Neural crest cell (in vitro differentiated cells): ENCODE results near the gene RPS4Y1. TPM values are rescaled to one million over a fixed set of nuclear protein-coding genes. Genes with fewer than 3 reads are reported as not detected.
"Not testable (repeated sequence)": the region's sequence is repeated elsewhere in the genome, so short reads cannot be mapped to it uniquely, and the experiment has no call there.

Experiments
- DNase-seq: peaks from one replicate; pipeline ENCODE4 v3.0.0; 2021; ENCODE audit warnings: low read depth, mixed read lengths, low spot score
- H3K27ac Mint-ChIP-seq: one replicate; pipeline ENCODE4 v1.8.0; 2021; ENCODE audit warnings: mild to moderate bottlenecking, mixed read lengths; ENCODE audit not compliant: unreplicated experiment
- H3K27me3 Mint-ChIP-seq: 2 replicates; pipeline ENCODE4 v1.8.0; 2021; ENCODE audit warnings: low read depth, mild to moderate bottlenecking, mixed read lengths
- H3K36me3 Mint-ChIP-seq: 2 replicates; pipeline ENCODE4 v1.8.0; 2021; ENCODE audit warnings: low read depth, mild to moderate bottlenecking, mixed read lengths
- H3K4me1 Mint-ChIP-seq: 2 replicates; pipeline ENCODE4 v1.8.0; 2021; ENCODE audit warnings: mixed read lengths
- H3K4me3 Mint-ChIP-seq: one replicate; pipeline ENCODE4 v1.8.0; 2021; ENCODE audit warnings: mild to moderate bottlenecking, mixed read lengths
- H3K9me3 Mint-ChIP-seq: 2 replicates; pipeline ENCODE4 v1.8.0; 2021; ENCODE audit warnings: mixed read lengths
- CTCF ChIP-seq: fragments of 200-600 bp; sonication (generic); conservative IDR thresholded peaks from 2 replicates; pipeline ENCODE4 v1.5.0; 2021; ENCODE audit warnings: antibody characterized with exemption, mild to moderate bottlenecking
- long read RNA-seq: library from polyadenylated mRNA; unstranded; transcript quantifications from one replicate; pipeline ENCODE4 v2.0.0, GENCODE V29; 2020
- total RNA-seq: library from RNA; stranded (reverse); gene quantifications from 2 replicates; pipeline ENCODE4 v1.2.1, GENCODE V29; 2021

RPS4Y1 gene
- total RNA-seq: not detected in 2 replicates
- long read RNA-seq: 0 reads

- no peak within 1 kb of the TSS for H3K27ac Mint-ChIP-seq
- DNase-seq: no peak
- H3K36me3 Mint-ChIP-seq: no peaks in the 10 kb centered on the region
- no peak within 1 kb of the TSS for H3K4me3 Mint-ChIP-seq
- H3K4me1 Mint-ChIP-seq: no peaks in the 10 kb centered on the region
- no peak for TF ChIP-seq CTCF
- no peaks in the 10 kb centered on the region for H3K9me3 Mint-ChIP-seq
- no peaks in the 10 kb centered on the region for H3K27me3 Mint-ChIP-seq
Observed at GRCh38 chrY:2841471-2841893, at the start of gene RPS4Y1. Gene RPS4Y1 (plus strand): TSS chrY:2841602. CDS start chrY:2841625, 23 bp downstream.

- no peaks in the 10 kb centered on the region for H3K9me3 Mint-ChIP-seq
- no peaks in the 10 kb centered on the region for H3K36me3 Mint-ChIP-seq
- no peaks in the 10 kb centered on the region for H3K27me3 Mint-ChIP-seq
- DNase-seq: no peak
- H3K27ac Mint-ChIP-seq: no peak overlapping the region
- TF ChIP-seq CTCF: no peak
- no peak overlapping the region for H3K4me3 Mint-ChIP-seq
- no peaks in the 10 kb centered on the region for H3K4me1 Mint-ChIP-seq
Observed at GRCh38 chrY:2796977-2797523, 44.4 kb upstream of the RPS4Y1 start.

GRCh38 chrY:2797991-2798390 lies 43.4 kb upstream of the RPS4Y1 start:
- TF ChIP-seq CTCF: no peak

GRCh38 chrY:2800246-2800645 lies 41.2 kb upstream of the RPS4Y1 start:
- H3K9me3 Mint-ChIP-seq: no peaks in the 10 kb centered on the region
- no peak for DNase-seq
- no peak overlapping the region for H3K27ac Mint-ChIP-seq
- no peak overlapping the region for H3K4me3 Mint-ChIP-seq
- no peaks in the 10 kb centered on the region for H3K27me3 Mint-ChIP-seq
- H3K4me1 Mint-ChIP-seq: no peaks in the 10 kb centered on the region
- no peak for TF ChIP-seq CTCF
- no peaks in the 10 kb centered on the region for H3K36me3 Mint-ChIP-seq

More at GRCh38 chrY:2797991-2798390, 43.4 kb upstream of the RPS4Y1 start:
- no peak overlapping the region for H3K27ac Mint-ChIP-seq
- no peaks in the 10 kb centered on the region for H3K4me1 Mint-ChIP-seq
- H3K27me3 Mint-ChIP-seq: no peaks in the 10 kb centered on the region
- H3K9me3 Mint-ChIP-seq: no peaks in the 10 kb centered on the region
- no peak for DNase-seq
- no peaks in the 10 kb centered on the region for H3K36me3 Mint-ChIP-seq
- no peak overlapping the region for H3K4me3 Mint-ChIP-seq

- H3K4me1 Mint-ChIP-seq, H3K27me3 Mint-ChIP-seq, DNase-seq, H3K4me3 Mint-ChIP-seq, H3K9me3 Mint-ChIP-seq, H3K27ac Mint-ChIP-seq, H3K36me3 Mint-ChIP-seq: not testable (repeated sequence)
Observed at GRCh38 chrY:2817146-2817896, 24.1 kb upstream of the RPS4Y1 start.

GRCh38 chrY:2824471-2824870 lies 16.9 kb upstream of the RPS4Y1 start:
- H3K4me3 Mint-ChIP-seq: no peak overlapping the region
- H3K36me3 Mint-ChIP-seq: no peaks in the 10 kb centered on the region
- no peaks in the 10 kb centered on the region for H3K4me1 Mint-ChIP-seq
- H3K27me3 Mint-ChIP-seq: no peaks in the 10 kb centered on the region
- H3K27ac Mint-ChIP-seq: no peak overlapping the region
- TF ChIP-seq CTCF: no peak
- H3K9me3 Mint-ChIP-seq: no peaks in the 10 kb centered on the region
- DNase-seq: no peak
